IPS-20b (cell line): ENCODE measurements around the gene ADAM11.

Experiments
- H3K27ac ChIP-seq: one replicate; pipeline ENCODE4 v1.5.1; 2013; ENCODE audit warnings: low read length
- H3K27me3 ChIP-seq: 2 replicates; pipeline ENCODE4 v1.6.1; 2013; ENCODE audit warnings: mild to moderate bottlenecking, low read length, inconsistent platforms; ENCODE audit not compliant: insufficient read depth
- H3K36me3 ChIP-seq: 2 replicates; pipeline ENCODE4 v1.6.1; 2013; ENCODE audit warnings: low read depth, mild to moderate bottlenecking, inconsistent platforms, low read length, moderate library complexity; ENCODE audit not compliant: insufficient read depth
- H3K4me1 ChIP-seq: 2 replicates; pipeline ENCODE4 v1.6.1; 2013; ENCODE audit warnings: mild to moderate bottlenecking, control low read depth, inconsistent platforms, low read length, moderate library complexity; ENCODE audit not compliant: insufficient read depth
- H3K4me3 ChIP-seq: 2 replicates; pipeline ENCODE4 v1.5.1; 2013; ENCODE audit warnings: mild to moderate bottlenecking, low read length, inconsistent platforms
- H3K9ac ChIP-seq: 2 replicates; pipeline ENCODE4 v1.6.1; 2013; ENCODE audit warnings: low read depth, mild to moderate bottlenecking, inconsistent platforms, low read length, moderate library complexity
- H3K9me3 ChIP-seq: 2 replicates; pipeline ENCODE4 v1.6.1; 2013; ENCODE audit warnings: mild to moderate bottlenecking, low read depth, low read length, inconsistent platforms; ENCODE audit not compliant: insufficient read depth

The ADAM11 gene

GRCh38 chr17:44830359-44831288 is 71.8 kb downstream of the ADAM11 start:
- H3K27me3 ChIP-seq: no peaks in the 10 kb centered on the region
- H3K36me3 ChIP-seq: peaks cover 5% of the 10 kb centered on the region; the same call in 1 of the 2 replicates
- H3K4me1 ChIP-seq: peaks cover 24% of the 10 kb centered on the region
- H3K4me3 ChIP-seq: peak overlapping the region; percentile 79
- no peaks in the 10 kb centered on the region for H3K9me3 ChIP-seq
- no peak overlapping the region for H3K27ac ChIP-seq
- peak overlapping the region; percentile 87 for H3K9ac ChIP-seq

GRCh38 chr17:44831371-44831770 is 72.6 kb downstream of the ADAM11 start:
- H3K9me3 ChIP-seq: no peaks in the 10 kb centered on the region
- H3K9ac ChIP-seq: peak overlapping the region; percentile 87; the same call in 1 of the 2 replicates
- peaks cover 24% of the 10 kb centered on the region for H3K4me1 ChIP-seq
- no peaks in the 10 kb centered on the region for H3K27me3 ChIP-seq
- H3K27ac ChIP-seq: no peak overlapping the region
- H3K36me3 ChIP-seq: no peaks in the 10 kb centered on the region
- H3K4me3 ChIP-seq: peak overlapping the region; percentile 79; the same call in 1 of the 2 replicates
